Tibial nerve (tissue), 3 donors: ENCODE results near the gene FMO3.

Source experiments
- POLR2A ChIP-seq, 2 donors: fragments of 450-650 bp; IDR thresholded peaks; one replicate each; pipeline ENCODE4 v1.6.1; 2017; ENCODE audit warnings: antibody characterized with exemption in 2 of 2, mild to moderate bottlenecking in 2 of 2, moderate library complexity in 2 of 2
- TF ChIP-seq, protein P1 (sequence below), 5 experiments: fragments of 200-600 bp in 3 of 5; fragments of 450-650 bp in 2 of 5; sonication (generic) in 3 of 5; IDR thresholded peaks; one replicate each; pipeline ENCODE4 v1.5.1; 2016 to 2019; ENCODE audit warnings: antibody characterized with exemption in 5 of 5, mild to moderate bottlenecking in 3 of 5, moderate library complexity in 2 of 5

DNA sequence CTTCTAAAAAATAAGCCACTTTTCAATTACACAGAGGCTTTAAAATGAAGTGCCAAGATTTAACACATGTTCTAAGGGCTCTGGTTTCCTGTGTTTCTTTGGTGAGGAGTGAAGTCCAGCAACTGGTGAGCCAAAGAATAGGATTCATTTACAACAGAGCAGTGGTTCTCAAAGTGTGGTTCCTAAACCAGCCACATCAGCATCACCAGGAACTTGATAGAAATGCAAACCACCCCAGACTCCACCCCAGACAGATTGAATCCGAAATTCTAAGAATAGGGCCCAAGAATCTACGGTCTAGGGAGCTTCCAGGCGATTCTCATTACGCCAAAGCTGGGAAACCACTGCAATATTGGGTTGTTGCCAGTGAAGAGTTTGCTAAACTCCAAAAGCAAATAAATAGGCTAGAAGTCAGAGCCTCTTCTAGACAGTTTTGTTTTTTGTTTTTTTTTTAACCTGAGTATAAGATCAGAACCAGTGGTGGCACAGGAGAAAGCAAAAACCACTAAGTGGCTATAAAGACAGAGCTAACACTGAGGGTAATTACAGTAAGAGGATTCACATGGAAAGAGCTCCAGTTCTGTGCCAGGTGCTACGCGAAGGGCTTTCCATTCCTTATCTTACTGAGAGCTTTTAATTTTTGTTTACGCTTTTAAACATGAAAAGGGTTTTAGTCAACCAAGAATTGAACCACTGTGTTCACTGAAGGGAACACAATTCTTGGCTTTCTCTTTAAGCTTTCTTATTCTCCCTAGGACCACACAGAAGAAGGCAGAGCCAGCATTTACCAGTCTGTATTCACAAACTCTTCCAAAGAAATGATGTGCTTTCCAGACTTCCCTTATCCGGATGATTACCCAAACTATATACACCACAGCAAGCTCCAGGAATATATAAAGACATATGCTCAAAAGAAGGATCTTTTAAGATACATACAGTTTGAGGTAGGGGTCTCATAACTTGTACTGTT lies 52.0 kb downstream of the FMO3 start:
- TF ChIP-seq, protein P1, sequence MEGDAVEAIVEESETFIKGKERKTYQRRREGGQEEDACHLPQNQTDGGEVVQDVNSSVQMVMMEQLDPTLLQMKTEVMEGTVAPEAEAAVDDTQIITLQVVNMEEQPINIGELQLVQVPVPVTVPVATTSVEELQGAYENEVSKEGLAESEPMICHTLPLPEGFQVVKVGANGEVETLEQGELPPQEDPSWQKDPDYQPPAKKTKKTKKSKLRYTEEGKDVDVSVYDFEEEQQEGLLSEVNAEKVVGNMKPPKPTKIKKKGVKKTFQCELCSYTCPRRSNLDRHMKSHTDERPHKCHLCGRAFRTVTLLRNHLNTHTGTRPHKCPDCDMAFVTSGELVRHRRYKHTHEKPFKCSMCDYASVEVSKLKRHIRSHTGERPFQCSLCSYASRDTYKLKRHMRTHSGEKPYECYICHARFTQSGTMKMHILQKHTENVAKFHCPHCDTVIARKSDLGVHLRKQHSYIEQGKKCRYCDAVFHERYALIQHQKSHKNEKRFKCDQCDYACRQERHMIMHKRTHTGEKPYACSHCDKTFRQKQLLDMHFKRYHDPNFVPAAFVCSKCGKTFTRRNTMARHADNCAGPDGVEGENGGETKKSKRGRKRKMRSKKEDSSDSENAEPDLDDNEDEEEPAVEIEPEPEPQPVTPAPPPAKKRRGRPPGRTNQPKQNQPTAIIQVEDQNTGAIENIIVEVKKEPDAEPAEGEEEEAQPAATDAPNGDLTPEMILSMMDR (IDR thresholded peaks at IDR 0.05), result peak in 1 of 5 experiments; percentile 24
- TF ChIP-seq POLR2A (IDR thresholded peaks at IDR 0.05), result no peak
